Activated CD4-positive, alpha-beta T cell treated with anti-CD3 and anti-CD28 coated beads for 36 hours (primary cell): ENCODE data around the gene MTA3. TPM values are rescaled to one million over a fixed set of nuclear protein-coding genes. Genes with fewer than 3 reads are reported as not detected.
"Not testable (repeated sequence)": the region's sequence is repeated elsewhere in the genome, so short reads cannot be mapped to it uniquely, and the experiment has no call there.

Source experiments
- ATAC-seq: fragments of 200-7000 bp; cut with Tn5 transposase; one replicate; pipeline ENCODE4 v1.10.0; 2021; ENCODE audit warnings: mild to moderate bottlenecking, moderate library complexity
- CTCF ChIA-PET: fragments of 350-600 bp; sonication (Branson Sonifier 250); formaldehyde crosslinking; loops from one replicate; lab custom pipeline; 2021; ENCODE audit warnings: antibody characterized with exemption; lab: Charles Lee
- POLR2A ChIA-PET: fragments of 350-600 bp; sonication (Branson Sonifier 250); formaldehyde crosslinking; loops from one replicate; lab custom pipeline; 2021; ENCODE audit warnings: antibody characterized with exemption, inconsistent platforms; lab: Charles Lee
- DNase-seq: peaks from one replicate; pipeline ENCODE4 v3.0.0-alpha.2; 2020
- H3K27ac Mint-ChIP-seq: one replicate; pipeline ENCODE4 v1.8.0; 2021; ENCODE audit warnings: mixed read lengths
- H3K27me3 Mint-ChIP-seq: one replicate; pipeline ENCODE4 v1.8.0; 2021; ENCODE audit warnings: mixed read lengths
- H3K36me3 Mint-ChIP-seq: one replicate; pipeline ENCODE4 v1.8.0; 2021; ENCODE audit warnings: low read depth, mixed read lengths
- H3K4me1 Mint-ChIP-seq: one replicate; pipeline ENCODE4 v1.8.0; 2021; ENCODE audit warnings: mixed read lengths
- H3K4me3 Mint-ChIP-seq: one replicate; pipeline ENCODE4 v1.8.0; 2021; ENCODE audit warnings: mild to moderate bottlenecking, moderate library complexity, mixed read lengths
- H3K9me3 Mint-ChIP-seq: one replicate; pipeline ENCODE4 v1.8.0; 2021; ENCODE audit warnings: low read depth, mixed read lengths
- intact Hi-C, 2 experiments: fragments of 100-400 bp; cut with DNase I in 1 of 2; cut with micrococcal nuclease in 1 of 2; formaldehyde crosslinking; loops; one replicate each; pipeline versions ENCODE4 v1.14.2 to v1.15.1; 2022 to 2024; cut with DNase I, micrococcal nuclease
- total RNA-seq, 2 experiments: library from RNA; stranded (reverse); gene quantifications; one replicate each; pipeline ENCODE4 v1.2.3, GENCODE V29; 2021

MTA3 gene
- total RNA-seq, 2 experiments from 2014 or later: 45.0 to 58.6 TPM

GRCh38 chr2:42547446-42548295 is 20.8 kb upstream of the MTA3 start:
- intact Hi-C loops: no loop called here
- H3K9me3 Mint-ChIP-seq: no peaks in the 10 kb centered on the region
- ChIA-PET CTCF (interaction anchor here (0.6 to 0.8 kb wide), 2 partner anchors 37 to 140 kb away, joined by 3 read pairs; no protein-coding TSS in a partner anchor), POLR2A (no interaction called here)
- DNase-seq: no peak
- H3K27me3 Mint-ChIP-seq: no peaks in the 10 kb centered on the region
- H3K36me3 Mint-ChIP-seq: no peaks in the 10 kb centered on the region
- H3K4me1 Mint-ChIP-seq: peaks cover 6% of the 10 kb centered on the region
- no peak overlapping the region for H3K4me3 Mint-ChIP-seq
- H3K27ac Mint-ChIP-seq: no peak overlapping the region
- no peak for ATAC-seq

GRCh38 chr2:42550870-42551269 is 17.6 kb upstream of the MTA3 start:
- no peaks in the 10 kb centered on the region for H3K9me3 Mint-ChIP-seq
- H3K27me3 Mint-ChIP-seq: no peaks in the 10 kb centered on the region
- ChIA-PET POLR2A (no interaction called here), CTCF (interaction anchor here (0.8 kb wide), 1 partner anchor 53 kb away, joined by 4 read pairs; no protein-coding TSS in a partner anchor)
- peaks cover 6% of the 10 kb centered on the region for H3K4me1 Mint-ChIP-seq
- DNase-seq (no peak), ATAC-seq (no peak)
- no peaks in the 10 kb centered on the region for H3K36me3 Mint-ChIP-seq
- H3K27ac Mint-ChIP-seq: no peak overlapping the region
- intact Hi-C loops: no loop called here
- no peak overlapping the region for H3K4me3 Mint-ChIP-seq

- CTCF ChIA-PET: interaction anchor here (0.7 kb wide), 1 partner anchor 59 kb away, joined by 3 read pairs; no protein-coding TSS in a partner anchor
- Mint-ChIP-seq H3K4me1 (no peaks in the 10 kb centered on the region), H3K9me3 (no peaks in the 10 kb centered on the region), H3K4me3 (no peak overlapping the region), H3K36me3 (no peaks in the 10 kb centered on the region), H3K27me3 (no peaks in the 10 kb centered on the region), H3K27ac (no peak overlapping the region)
- DNase-seq: no peak
- intact Hi-C loops: no loop called here
- no peak for ATAC-seq
- POLR2A ChIA-PET: no interaction called here
These were observed 14.0 kb upstream of the MTA3 start for GRCh38 chr2:42554392-42554791.

GRCh38 chr2:42556315-42556890 is 12.0 kb upstream of the MTA3 start:
- intact Hi-C loops: no loop called here
- no peak overlapping the region for H3K4me3 Mint-ChIP-seq
- H3K27ac Mint-ChIP-seq: no peak overlapping the region
- no peaks in the 10 kb centered on the region for H3K9me3 Mint-ChIP-seq
- ChIA-PET POLR2A (no interaction called here), CTCF (no interaction called here)
- no peak for DNase-seq
- no peaks in the 10 kb centered on the region for H3K4me1 Mint-ChIP-seq
- no peaks in the 10 kb centered on the region for H3K36me3 Mint-ChIP-seq
- ATAC-seq: no peak
- no peaks in the 10 kb centered on the region for H3K27me3 Mint-ChIP-seq

- no peaks in the 10 kb centered on the region for H3K4me1 Mint-ChIP-seq
- POLR2A ChIA-PET: no interaction called here
- no peak overlapping the region for H3K4me3 Mint-ChIP-seq
- H3K9me3 Mint-ChIP-seq: no peaks in the 10 kb centered on the region
- CTCF ChIA-PET: interaction anchor here (0.6 to 1.1 kb wide), 2 partner anchors 16 to 64 kb away, joined by 3 read pairs; partner anchors contain the start of gene KCNG3
- intact Hi-C loops: no loop called here
- H3K27me3 Mint-ChIP-seq: no peaks in the 10 kb centered on the region
- ATAC-seq (no peak), DNase-seq (no peak)
- H3K27ac Mint-ChIP-seq: no peak overlapping the region
- H3K36me3 Mint-ChIP-seq: no peaks in the 10 kb centered on the region
These were observed 11.1 kb upstream of the MTA3 start for GRCh38 chr2:42557306-42557705.

- Mint-ChIP-seq H3K4me1 (no peaks in the 10 kb centered on the region), H3K4me3 (no peak overlapping the region), H3K27me3 (no peaks in the 10 kb centered on the region), H3K27ac (no peak overlapping the region), H3K9me3 (no peaks in the 10 kb centered on the region), H3K36me3 (no peaks in the 10 kb centered on the region)
- ATAC-seq (no peak), DNase-seq (no peak)
- CTCF ChIA-PET: no interaction called here
- intact Hi-C loops: no loop called here
- POLR2A ChIA-PET: no interaction called here
These were observed 9.6 kb upstream of the MTA3 start for GRCh38 chr2:42558827-42559226.

GRCh38 chr2:42560133-42560532 is 8.3 kb upstream of the MTA3 start:
- DNase-seq, CTCF ChIA-PET, H3K27me3 Mint-ChIP-seq, H3K4me1 Mint-ChIP-seq, H3K27ac Mint-ChIP-seq, POLR2A ChIA-PET, ATAC-seq, intact Hi-C loops, H3K4me3 Mint-ChIP-seq, H3K9me3 Mint-ChIP-seq, H3K36me3 Mint-ChIP-seq: not testable (repeated sequence)

GRCh38 chr2:42560899-42561298 is 7.5 kb upstream of the MTA3 start:
- intact Hi-C loops: no loop called here
- Mint-ChIP-seq H3K9me3 (no peaks in the 10 kb centered on the region), H3K27ac (no peak overlapping the region), H3K27me3 (no peaks in the 10 kb centered on the region), H3K4me3 (no peak overlapping the region), H3K4me1 (no peaks in the 10 kb centered on the region), H3K36me3 (no peaks in the 10 kb centered on the region)
- POLR2A ChIA-PET: no interaction called here
- CTCF ChIA-PET: interaction anchor here (0.7 kb wide), 1 partner anchor 122 kb away, joined by 3 read pairs; no protein-coding TSS in a partner anchor
- DNase-seq (no peak), ATAC-seq (no peak)

GRCh38 chr2:42562474-42563144 is 5.8 kb upstream of the MTA3 start:
- H3K36me3 Mint-ChIP-seq: no peaks in the 10 kb centered on the region
- ATAC-seq (no peak), DNase-seq (no peak)
- intact Hi-C loops: no loop called here
- ChIA-PET POLR2A (no interaction called here), CTCF (no interaction called here)
- peaks cover 15% of the 10 kb centered on the region for H3K4me1 Mint-ChIP-seq
- no peak overlapping the region for H3K27ac Mint-ChIP-seq
- no peaks in the 10 kb centered on the region for H3K27me3 Mint-ChIP-seq
- H3K9me3 Mint-ChIP-seq: no peaks in the 10 kb centered on the region
- no peak overlapping the region for H3K4me3 Mint-ChIP-seq

GRCh38 chr2:42566025-42566424 is 2.4 kb upstream of the MTA3 start:
- Mint-ChIP-seq H3K4me1 (peaks cover 29% of the 10 kb centered on the region), H3K4me3 (no peak overlapping the region), H3K36me3 (peaks cover 4% of the 10 kb centered on the region), H3K27me3 (no peaks in the 10 kb centered on the region), H3K27ac (no peak overlapping the region), H3K9me3 (no peaks in the 10 kb centered on the region)
- ChIA-PET CTCF (interaction anchor here (0.7 to 2.2 kb wide), 2 partner anchors 14 to 97 kb away, joined by 3 to 12 read pairs; no protein-coding TSS in a partner anchor), POLR2A (no interaction called here)
- intact Hi-C loops: loop anchor here in 1 of 2 experiments (5.0 kb wide), 2 partner anchors 44 to 96 kb away; no protein-coding TSS in a partner anchor
- ATAC-seq (no peak), DNase-seq (no peak)

- Mint-ChIP-seq H3K27me3 (no peaks in the 10 kb centered on the region), H3K4me1 (peaks cover 29% of the 10 kb centered on the region), H3K27ac (no peak overlapping the region), H3K4me3 (peak overlapping the region; percentile 61), H3K36me3 (peaks cover 11% of the 10 kb centered on the region), H3K9me3 (no peaks in the 10 kb centered on the region)
- POLR2A ChIA-PET: interaction anchor here (0.6 kb wide), 1 partner anchor 29 kb away, joined by 4 read pairs; no protein-coding TSS in a partner anchor
- DNase-seq (no peak), ATAC-seq (no peak)
- intact Hi-C loops: loop anchor here in 1 of 2 experiments (5.0 kb wide), 2 partner anchors 45 to 95 kb away; no protein-coding TSS in a partner anchor
- CTCF ChIA-PET: interaction anchor here (1.0 to 2.2 kb wide), 2 partner anchors 9 to 96 kb away, joined by 3 to 12 read pairs; no protein-coding TSS in a partner anchor
These were observed 1.6 kb upstream of the MTA3 start for GRCh38 chr2:42566837-42567321.
